Panc1 (cell line): Measurements from ENCODE around the gene UBTF. TPM values are rescaled to one million over a fixed set of nuclear protein-coding genes. Genes with fewer than 3 reads are reported as not detected.

Experiments
- ATAC-seq: fragments of 200-7000 bp; cut with Tn5 transposase; 2 replicates; pipeline ENCODE4 v1.9.1; 2020; ENCODE audit warnings: mild to moderate bottlenecking, moderate library complexity
- BruUV-seq: library from RNA; stranded (reverse); fragments of 400-500 nt; replicated peaks from 2 replicates; lab custom pipeline; 2021; lab: Mats Ljungman, UMichigan
- CTCF ChIA-PET: fragments of 300-600 bp; sonication (Branson Sonifier 250); formaldehyde crosslinking; loops from one replicate; lab custom pipeline; 2022; ENCODE audit warnings: antibody characterized with exemption; lab: Charles Lee
- POLR2A ChIA-PET: fragments of 300-600 bp; sonication (Branson Sonifier 250); formaldehyde crosslinking; loops from one replicate; lab custom pipeline; 2022; ENCODE audit warnings: antibody characterized with exemption; lab: Charles Lee
- DNase-seq: peaks from one replicate; pipeline ENCODE4 v3.0.0-alpha.2; 2010; ENCODE audit warnings: low read depth, low spot score
- H3K27ac ChIP-seq: 2 replicates; pipeline ENCODE4 v1.5.1; 2011; ENCODE audit warnings: mild to moderate bottlenecking, low read length, inconsistent platforms
- H3K27me3 ChIP-seq: fragments of 200-500 bp; sonication (Bioruptor generic); 2 replicates; pipeline ENCODE4 v1.6.0; 2014; ENCODE audit warnings: low read length, inconsistent platforms; ENCODE audit not compliant: control insufficient read depth, insufficient read depth
- H3K36me3 ChIP-seq: fragments of 200-500 bp; sonication (Bioruptor generic); 2 replicates; pipeline ENCODE4 v1.5.1; 2014; ENCODE audit warnings: inconsistent platforms, mild to moderate bottlenecking, low read length, moderate library complexity; ENCODE audit not compliant: control insufficient read depth, insufficient read depth
- H3K4me1 ChIP-seq: 2 replicates; pipeline ENCODE4 v1.5.1; 2011; ENCODE audit warnings: inconsistent platforms, mild to moderate bottlenecking, low read length, moderate library complexity; ENCODE audit not compliant: control insufficient read depth, insufficient read depth
- H3K4me3 ChIP-seq, 2 experiments: 2 replicates each; pipeline ENCODE4 v1.5.1; 2011 to 2012; ENCODE audit warnings: low read depth in 2 of 2, low read length in 2 of 2, mild to moderate bottlenecking in 2 of 2, inconsistent platforms in 1 of 2, moderate library complexity in 1 of 2
- H3K9me3 ChIP-seq: fragments of 200-500 bp; sonication (Bioruptor generic); 2 replicates; pipeline ENCODE4 v1.5.1; 2014; ENCODE audit warnings: low read depth, mild to moderate bottlenecking, inconsistent platforms, low read length, moderate library complexity; ENCODE audit not compliant: control insufficient read depth, insufficient read depth
- CTCF ChIP-seq: fragments of 450-650 bp; IDR thresholded peaks from 2 replicates; pipeline ENCODE4 v1.5.1; 2017; ENCODE audit warnings: mild to moderate bottlenecking
- POLR2AphosphoS5 ChIP-seq: IDR thresholded peaks from 2 replicates; pipeline ENCODE4 v1.6.1; 2012; ENCODE audit warnings: mild to moderate bottlenecking, low read depth, low read length, moderate library complexity
- REST ChIP-seq, 2 experiments: IDR thresholded peaks; 2 replicates each; pipeline ENCODE4 v1.6.1; 2011 to 2012; ENCODE audit warnings: low read depth in 2 of 2, control low read depth in 1 of 2, low read length in 1 of 2, mild to moderate bottlenecking in 1 of 2, moderate library complexity in 1 of 2; ENCODE audit not compliant: insufficient read depth in 1 of 2
- SIN3A ChIP-seq: IDR thresholded peaks from 2 replicates; pipeline ENCODE4 v1.6.1; 2012; ENCODE audit warnings: low read depth, mild to moderate bottlenecking, low read length, moderate library complexity, borderline replicate concordance; ENCODE audit not compliant: insufficient read depth
- TCF7L2 ChIP-seq: IDR thresholded peaks from 2 replicates; pipeline ENCODE4 v1.6.1; 2011; ENCODE audit warnings: mild to moderate bottlenecking, low read depth, low read length, inconsistent platforms
- in situ Hi-C: cut with HindIII; loops from 2 replicates; pipeline ENCODE4 v1.10.0; 2016; ENCODE audit warnings: low sequenced_read_pairs, low pct_unique_long_range_greater_than_20kb
- intact Hi-C: fragments of 100-400 bp; cut with micrococcal nuclease; formaldehyde crosslinking; loops from one replicate; pipeline ENCODE4 v1.10.0; 2022; ENCODE audit not compliant: unreplicated experiment
- total RNA-seq: library from RNA; stranded (reverse); gene quantifications from one replicate; pipeline ENCODE4 v1.2.1, GENCODE V29; 2021; ENCODE audit not compliant: unreplicated experiment

Gene UBTF
- total RNA-seq, 1 experiment from 2014 or later, result 116 TPM

- H3K36me3 ChIP-seq, result 0 out of 2 replicates have a peak, but pooled peaks cover 2% of the 10 kb centered on the region
- DNase-seq, result no peak
- no TSS peak for BruUV-seq
- H3K4me1 ChIP-seq, result peaks cover 17% of the 10 kb centered on the region
- intact Hi-C loops, result no loop called here
- no peak overlapping the region for H3K27ac ChIP-seq
- ATAC-seq, result no peak
- H3K27me3 ChIP-seq, result no peaks in the 10 kb centered on the region
- no peak for TF ChIP-seq CTCF
- no peak for TF ChIP-seq REST (IDR thresholded peaks at IDR 0.05; ENCODE audit: insufficient read depth in 1 of 2, low read depth in 2 of 2, low read length in 1 of 2)
- TF ChIP-seq TCF7L2, result no peak
- no peak for TF ChIP-seq SIN3A
- TF ChIP-seq POLR2AphosphoS5, result no peak
- no peak overlapping the region for H3K4me3 ChIP-seq
- CTCF ChIA-PET, result no interaction called here
- no peaks in the 10 kb centered on the region for H3K9me3 ChIP-seq
- POLR2A ChIA-PET, result interaction anchor here (0.5 kb wide), 1 partner anchor 141 kb away, joined by 3 read pairs; no protein-coding TSS in a partner anchor
- in situ Hi-C loops, result no loop called here
Observed at GRCh38 chr17:44206825-44207155, 12.7 kb downstream of the UBTF start.

- Histone ChIP-seq H3K9me3 (no peaks in the 10 kb centered on the region), H3K27ac (no peak overlapping the region), H3K36me3 (0 out of 2 replicates have a peak, but pooled peaks cover 2% of the 10 kb centered on the region), H3K4me3 (no peak overlapping the region), H3K27me3 (no peaks in the 10 kb centered on the region), H3K4me1 (peaks cover 17% of the 10 kb centered on the region)
- no peak for TF ChIP-seq REST (IDR thresholded peaks at IDR 0.05; ENCODE audit: insufficient read depth in 1 of 2, low read depth in 2 of 2, low read length in 1 of 2)
- no peak for TF ChIP-seq POLR2AphosphoS5
- TF ChIP-seq CTCF, result peak; percentile 39
- intact Hi-C loops (no loop called here), in situ Hi-C loops (no loop called here)
- DNase-seq, result no peak
- POLR2A ChIA-PET, result interaction anchor here (0.5 kb wide), 1 partner anchor 141 kb away, joined by 3 read pairs; no protein-coding TSS in a partner anchor
- BruUV-seq, result no TSS peak
- no peak for ATAC-seq
- CTCF ChIA-PET, result interaction anchor here (0.5 to 0.6 kb wide), 2 partner anchors 100 to 531 kb away, joined by 3 to 4 read pairs; no protein-coding TSS in a partner anchor
Observed at GRCh38 chr17:44205962-44206824, 13.3 kb downstream of the UBTF start.
